ENCODE data around the gene ZMAT3.

Gene ZMAT3

DNA sequence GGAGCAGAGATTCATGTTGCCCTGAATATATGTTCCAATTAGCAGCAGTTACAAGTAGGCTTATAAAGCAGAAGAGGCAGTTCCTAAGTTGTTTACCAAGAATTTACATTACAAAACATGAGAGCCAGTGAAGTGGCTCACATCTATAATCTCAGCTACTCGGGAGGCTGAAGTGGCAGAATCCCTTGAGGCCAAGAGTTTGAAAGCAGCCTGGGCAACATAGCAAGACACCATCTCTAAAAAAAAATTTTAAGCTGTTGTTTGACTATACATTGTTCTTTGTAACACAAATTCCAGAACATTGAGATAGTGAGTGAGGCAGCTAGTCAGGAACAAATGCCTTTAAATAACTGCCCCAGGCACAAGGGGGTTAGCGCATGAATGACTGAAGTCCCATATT, 10.3 kb upstream of the ZMAT3 start:
- no peak for DNase-seq (ENCODE audit: extremely low read depth, low read depth)
- no peak overlapping the region for H3K4me3 ChIP-seq (replicated peaks; ENCODE audit: low read depth, low read length)
- TF ChIP-seq, protein P1, sequence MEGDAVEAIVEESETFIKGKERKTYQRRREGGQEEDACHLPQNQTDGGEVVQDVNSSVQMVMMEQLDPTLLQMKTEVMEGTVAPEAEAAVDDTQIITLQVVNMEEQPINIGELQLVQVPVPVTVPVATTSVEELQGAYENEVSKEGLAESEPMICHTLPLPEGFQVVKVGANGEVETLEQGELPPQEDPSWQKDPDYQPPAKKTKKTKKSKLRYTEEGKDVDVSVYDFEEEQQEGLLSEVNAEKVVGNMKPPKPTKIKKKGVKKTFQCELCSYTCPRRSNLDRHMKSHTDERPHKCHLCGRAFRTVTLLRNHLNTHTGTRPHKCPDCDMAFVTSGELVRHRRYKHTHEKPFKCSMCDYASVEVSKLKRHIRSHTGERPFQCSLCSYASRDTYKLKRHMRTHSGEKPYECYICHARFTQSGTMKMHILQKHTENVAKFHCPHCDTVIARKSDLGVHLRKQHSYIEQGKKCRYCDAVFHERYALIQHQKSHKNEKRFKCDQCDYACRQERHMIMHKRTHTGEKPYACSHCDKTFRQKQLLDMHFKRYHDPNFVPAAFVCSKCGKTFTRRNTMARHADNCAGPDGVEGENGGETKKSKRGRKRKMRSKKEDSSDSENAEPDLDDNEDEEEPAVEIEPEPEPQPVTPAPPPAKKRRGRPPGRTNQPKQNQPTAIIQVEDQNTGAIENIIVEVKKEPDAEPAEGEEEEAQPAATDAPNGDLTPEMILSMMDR (IDR thresholded peaks at IDR 0.05; ENCODE audit: low read depth, low read length, missing control alignments), result no peak

DNA sequence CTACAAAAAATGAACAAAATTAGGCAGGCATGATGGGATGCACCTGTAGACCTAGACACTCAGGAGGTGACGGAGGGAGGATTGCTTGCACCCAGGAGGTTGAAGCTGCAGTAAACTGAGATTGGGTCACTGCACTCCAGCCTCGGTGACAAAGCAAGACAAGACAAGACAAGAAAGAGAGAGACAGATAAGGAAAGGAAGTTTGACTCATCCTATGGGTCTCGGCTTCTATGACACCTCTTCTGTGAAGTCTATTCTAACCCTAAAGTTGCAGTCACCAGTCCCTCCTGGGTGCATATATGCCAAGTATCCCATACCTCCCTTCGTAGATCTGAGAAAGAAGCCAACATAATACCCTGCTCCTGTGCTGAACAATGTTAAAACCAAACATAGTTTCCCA, 7.9 kb upstream of the ZMAT3 start:
- TF ChIP-seq, protein P1 (IDR thresholded peaks at IDR 0.05; ENCODE audit: low read depth, low read length, missing control alignments), result no peak
- no peak for DNase-seq (ENCODE audit: extremely low read depth, low read depth)

GRCh38 chr3:179076243-179077027, 4.8 kb upstream of the ZMAT3 start:
- TF ChIP-seq, protein P1 (IDR thresholded peaks at IDR 0.05; ENCODE audit: low read depth, low read length, missing control alignments), result no peak
- no peak overlapping the region for H3K4me3 ChIP-seq (replicated peaks; ENCODE audit: low read depth, low read length)
- DNase-seq (ENCODE audit: extremely low read depth, low read depth), result no peak

More for the DNA sequence above, 7.9 kb upstream of the ZMAT3 start:
- no peak overlapping the region for H3K4me3 ChIP-seq (replicated peaks; ENCODE audit: low read depth, low read length)

DNA sequence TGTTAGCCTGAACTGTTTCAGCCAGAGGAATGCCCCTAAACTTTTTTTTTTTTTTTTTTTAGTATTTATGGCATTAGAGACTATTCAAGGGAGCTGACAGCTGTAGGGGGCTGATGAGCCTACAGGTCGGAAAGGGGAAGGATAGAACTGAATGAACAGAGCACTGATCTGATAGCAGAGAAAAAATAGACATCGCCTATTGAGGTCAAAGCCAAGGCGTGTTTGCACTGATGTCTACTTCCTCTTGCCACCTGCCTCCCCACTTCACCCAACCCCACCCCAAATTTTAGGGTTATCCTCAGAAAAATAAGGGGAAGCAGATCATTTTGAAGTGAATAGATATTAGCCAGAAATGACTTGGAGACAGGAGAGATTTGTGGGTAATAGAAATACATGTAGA, 3.0 kb upstream of the ZMAT3 start:
- TF ChIP-seq, protein P1 (IDR thresholded peaks at IDR 0.05; ENCODE audit: low read depth, low read length, missing control alignments), result no peak
- no peak overlapping the region for H3K4me3 ChIP-seq (replicated peaks; ENCODE audit: low read depth, low read length)
- no peak for DNase-seq (ENCODE audit: extremely low read depth, low read depth)

GRCh38 chr3:179073816-179074215, 2.2 kb upstream of the ZMAT3 start:
- TF ChIP-seq, protein P1 (IDR thresholded peaks at IDR 0.05; ENCODE audit: low read depth, low read length, missing control alignments), result no peak
- DNase-seq (ENCODE audit: extremely low read depth, low read depth), result no peak
- no peak overlapping the region for H3K4me3 ChIP-seq (replicated peaks; ENCODE audit: low read depth, low read length)

- TF ChIP-seq, protein P1 (IDR thresholded peaks at IDR 0.05; ENCODE audit: low read depth, low read length, missing control alignments), result no peak
- DNase-seq (ENCODE audit: extremely low read depth, low read depth), result no peak
- H3K4me3 ChIP-seq (replicated peaks; ENCODE audit: low read depth, low read length), result peak overlapping the region; percentile 96
These were observed 460 bp upstream of the ZMAT3 start for GRCh38 chr3:179072100-179072438.

- DNase-seq (ENCODE audit: extremely low read depth, low read depth), result no peak
- H3K4me3 ChIP-seq (replicated peaks; ENCODE audit: low read depth, low read length), result peak overlapping the region; percentile 96
- TF ChIP-seq, protein P1 (IDR thresholded peaks at IDR 0.05; ENCODE audit: low read depth, low read length, missing control alignments), result no peak
These were observed 634 bp downstream of the ZMAT3 start for GRCh38 chr3:179071027-179071322.

All from HFF-Myc (cell line).